Stimulated activated naive CD4-positive, alpha-beta T cell treated with Interleukin-2 at 50 U/mL for 16 hours (primary cell): ENCODE data around the gene ADCYAP1R1.

Source experiments
- DNase-seq: peaks from one replicate; lab custom pipeline; 2025; lab: John Stamatoyannopoulos, UW

Gene ADCYAP1R1

GRCh38 chr7:31051598-31052486, at the start of gene ADCYAP1R1:
Gene ADCYAP1R1 (plus strand): TSS chr7:31052308. CDS start chr7:31063265, 10,957 bp downstream.
- no peak for DNase-seq

DNA sequence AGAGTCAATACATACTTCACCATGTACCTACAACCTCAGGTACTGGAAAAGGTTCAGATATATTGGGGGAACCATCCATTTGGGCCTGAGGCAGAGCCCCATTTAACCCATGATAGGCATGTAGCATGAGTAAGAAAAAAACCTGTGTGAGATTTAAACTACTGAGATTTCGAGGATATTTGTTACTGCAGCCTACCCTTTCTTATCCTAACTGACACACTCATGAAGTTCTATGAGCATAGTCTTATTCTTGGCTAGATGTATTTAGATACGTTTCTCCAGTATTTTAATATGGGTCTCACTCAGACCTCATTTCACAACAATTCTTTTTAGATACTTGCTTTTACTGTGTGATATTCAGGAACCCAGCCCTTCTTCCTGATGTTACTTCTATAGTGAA, 49.0 kb upstream of the ADCYAP1R1 start:
- DNase-seq, result no peak

- no peak for DNase-seq
Measured at GRCh38 chr7:31003721-31004120, 48.4 kb upstream of the ADCYAP1R1 start.

- no peak for DNase-seq
Measured at GRCh38 chr7:31004393-31004792, 47.7 kb upstream of the ADCYAP1R1 start.

- no peak for DNase-seq
Measured at GRCh38 chr7:31006857-31007256, 45.3 kb upstream of the ADCYAP1R1 start.

DNA sequence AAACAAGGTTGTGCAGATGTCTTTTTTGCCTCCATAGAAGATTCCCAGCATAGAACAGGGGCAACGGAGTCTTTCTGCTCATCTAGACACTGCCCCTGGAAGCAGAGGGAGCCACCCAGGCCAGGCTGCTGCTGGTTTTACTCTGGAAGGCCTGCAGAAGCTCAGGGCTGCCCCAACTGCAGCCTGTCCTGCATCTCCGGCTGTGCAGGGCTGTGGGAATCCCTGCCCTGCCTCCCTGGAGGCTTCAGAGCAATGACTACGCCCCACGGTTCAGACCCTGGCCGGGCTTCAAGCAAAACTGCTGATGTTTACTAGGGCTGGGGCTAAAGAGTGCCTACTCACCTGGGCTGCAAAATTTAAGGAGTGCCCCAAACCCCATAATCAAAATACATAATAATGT, 44.5 kb upstream of the ADCYAP1R1 start:
- no peak for DNase-seq

DNA sequence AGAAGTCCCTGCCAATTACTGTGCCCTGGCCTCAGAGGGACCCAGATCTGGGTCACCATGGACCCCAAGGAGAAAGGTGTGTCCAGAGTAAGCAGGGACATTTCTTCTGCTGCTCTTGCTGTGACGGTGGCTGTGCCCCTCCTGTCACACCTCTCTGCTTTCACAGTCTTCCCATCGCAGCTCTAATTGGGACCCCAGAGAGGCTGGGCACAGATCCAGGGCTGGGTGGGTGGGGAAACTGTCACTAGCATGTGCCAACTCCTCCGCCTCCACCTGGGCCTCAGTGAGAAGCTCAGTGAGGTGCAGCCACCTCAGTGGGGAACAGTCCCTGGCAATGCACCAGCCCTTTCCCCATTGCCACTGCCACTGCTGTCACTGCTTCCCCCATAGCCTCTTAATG, 37.3 kb upstream of the ADCYAP1R1 start:
- DNase-seq, result no peak

- no peak for DNase-seq
Measured at GRCh38 chr7:31017032-31017675, 35.0 kb upstream of the ADCYAP1R1 start.

DNA sequence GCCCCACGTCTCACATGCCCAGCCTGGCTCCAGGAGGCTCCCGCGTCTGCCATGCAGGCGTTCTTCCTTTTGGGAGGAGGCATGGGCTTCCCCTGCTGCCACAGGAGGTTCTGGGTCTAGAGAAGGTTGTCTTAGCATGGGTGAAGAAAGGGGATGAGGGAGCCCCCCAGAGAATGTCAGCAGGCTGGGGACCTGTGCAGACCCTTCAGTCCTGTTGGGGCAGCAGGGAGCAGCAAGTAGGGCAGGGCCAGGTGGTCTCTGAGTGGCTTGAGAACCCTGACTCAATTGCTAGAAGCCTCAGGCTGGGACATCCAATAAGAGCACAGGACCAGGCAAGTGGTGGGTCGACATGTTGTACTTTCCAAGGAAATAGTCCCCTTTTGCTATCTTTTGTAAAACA, 34.4 kb upstream of the ADCYAP1R1 start:
- DNase-seq, result no peak

DNA sequence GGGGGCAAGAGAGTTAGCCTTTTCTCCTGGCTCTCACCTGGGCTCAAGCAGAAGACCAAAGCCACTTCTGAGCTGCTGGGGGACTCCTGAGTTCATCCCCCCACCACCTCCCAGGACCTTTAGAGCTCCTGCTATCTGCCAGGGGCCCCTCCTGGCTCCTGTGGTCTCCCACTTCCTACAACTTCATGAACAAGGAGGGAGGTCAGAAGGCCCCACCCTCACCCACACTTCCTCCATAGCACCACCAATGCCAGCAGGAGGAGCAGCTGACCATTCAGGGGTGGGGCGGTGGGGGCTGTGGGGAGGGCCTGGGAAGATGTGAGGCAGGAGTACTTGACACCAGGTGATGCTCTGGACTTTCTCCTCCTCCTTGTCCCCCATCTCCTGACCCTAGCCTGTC, 32.6 kb upstream of the ADCYAP1R1 start:
- DNase-seq, result no peak

- DNase-seq, result no peak
Measured at GRCh38 chr7:31020161-31020560, 31.9 kb upstream of the ADCYAP1R1 start.

DNA sequence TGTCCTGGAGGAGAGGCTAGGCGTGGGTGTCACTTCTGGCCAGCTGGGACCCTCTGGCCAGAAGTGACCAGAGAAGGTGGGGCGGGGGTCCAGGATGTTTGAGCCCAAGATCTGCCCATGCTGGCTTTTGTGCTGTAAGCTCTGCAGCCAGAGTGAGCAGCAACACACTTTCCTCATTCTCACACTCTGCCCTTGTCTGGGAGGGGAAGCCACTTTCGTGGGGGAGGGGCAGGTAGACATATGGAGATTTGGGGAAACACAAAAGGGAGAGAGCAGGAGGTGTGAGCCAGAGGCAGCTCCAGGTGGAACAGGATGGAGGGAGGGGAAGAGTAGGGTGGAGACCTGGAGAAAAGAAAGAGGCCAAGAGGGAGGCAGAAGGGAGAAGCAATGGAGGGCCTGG, 31.5 kb upstream of the ADCYAP1R1 start:
- DNase-seq, result no peak

- DNase-seq, result no peak
Measured at GRCh38 chr7:31022117-31022516, 30.0 kb upstream of the ADCYAP1R1 start.

DNA sequence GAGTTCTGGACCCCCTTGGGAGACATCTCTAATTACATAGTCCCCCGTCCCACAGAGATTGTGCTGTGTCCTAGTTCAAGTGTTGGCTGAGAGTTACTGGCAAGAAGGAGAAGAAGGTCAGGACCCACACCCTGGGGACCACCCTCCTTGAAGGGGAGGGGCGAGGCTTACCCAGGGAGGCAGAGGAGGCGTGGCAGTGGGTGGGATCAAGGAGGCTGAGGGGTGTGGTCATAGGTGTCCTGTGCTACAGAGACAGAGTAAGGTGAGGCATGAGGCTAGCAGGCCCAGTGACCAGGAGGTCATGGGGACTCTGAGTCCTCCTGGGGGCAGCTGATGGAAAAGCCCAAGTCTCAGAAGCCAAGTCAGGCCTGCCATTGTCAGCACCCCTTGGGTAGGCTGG, 29.4 kb upstream of the ADCYAP1R1 start:
- no peak for DNase-seq

- no peak for DNase-seq
Measured at GRCh38 chr7:31023877-31024276, 28.2 kb upstream of the ADCYAP1R1 start.

GRCh38 chr7:31027161-31027965, 24.7 kb upstream of the ADCYAP1R1 start:
- DNase-seq, result no peak

DNA sequence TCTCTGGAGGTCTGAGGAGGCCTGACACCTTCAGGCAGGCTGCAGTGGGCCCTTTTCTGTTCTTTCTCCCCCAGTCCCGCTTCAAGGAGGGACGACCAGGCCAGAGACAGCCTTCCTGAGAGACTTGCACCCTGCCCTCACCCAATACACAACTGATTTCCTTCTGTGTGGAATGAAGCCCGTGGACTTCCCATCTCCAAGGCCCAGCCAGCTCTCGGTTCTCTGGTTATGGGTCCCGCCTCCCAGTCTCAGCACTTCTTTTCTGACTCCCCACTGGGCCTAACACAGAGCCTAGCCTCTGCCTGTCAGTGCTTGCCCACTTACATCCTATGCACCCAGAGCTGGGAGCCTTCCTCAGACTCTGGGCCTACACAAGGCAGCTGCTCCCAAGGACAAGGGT, 24.1 kb upstream of the ADCYAP1R1 start:
- no peak for DNase-seq

DNA sequence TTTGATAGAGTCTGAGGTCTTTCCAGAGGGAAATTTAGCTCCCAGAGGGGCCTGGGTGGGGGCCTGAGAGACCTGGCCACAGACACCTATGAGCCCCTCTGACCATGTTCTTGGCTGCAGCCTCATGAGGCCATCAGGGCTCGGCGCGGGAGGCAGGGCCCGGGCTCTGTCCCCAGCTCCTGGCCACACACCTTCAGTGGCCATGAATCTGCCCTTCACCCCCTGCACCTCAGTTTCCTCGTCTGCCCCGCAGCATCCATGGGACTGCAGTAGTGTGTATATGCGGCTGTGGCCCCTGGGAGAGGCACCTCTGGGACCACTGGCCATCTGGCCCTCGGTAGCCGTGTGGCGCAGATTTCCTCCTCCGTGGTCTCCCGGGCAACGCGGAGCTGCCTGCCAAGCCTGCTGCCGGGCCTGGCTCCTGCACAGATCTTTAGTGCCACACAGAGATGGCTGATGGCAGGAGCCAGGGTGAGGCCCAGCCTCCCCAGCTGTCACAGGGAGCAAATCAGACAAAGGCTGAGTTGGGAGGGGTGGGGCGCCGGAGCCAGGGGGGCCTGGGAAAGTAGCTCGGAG, 23.6 kb upstream of the ADCYAP1R1 start:
- no peak for DNase-seq

GRCh38 chr7:31029251-31030042, 22.7 kb upstream of the ADCYAP1R1 start:
- DNase-seq, result no peak

DNA sequence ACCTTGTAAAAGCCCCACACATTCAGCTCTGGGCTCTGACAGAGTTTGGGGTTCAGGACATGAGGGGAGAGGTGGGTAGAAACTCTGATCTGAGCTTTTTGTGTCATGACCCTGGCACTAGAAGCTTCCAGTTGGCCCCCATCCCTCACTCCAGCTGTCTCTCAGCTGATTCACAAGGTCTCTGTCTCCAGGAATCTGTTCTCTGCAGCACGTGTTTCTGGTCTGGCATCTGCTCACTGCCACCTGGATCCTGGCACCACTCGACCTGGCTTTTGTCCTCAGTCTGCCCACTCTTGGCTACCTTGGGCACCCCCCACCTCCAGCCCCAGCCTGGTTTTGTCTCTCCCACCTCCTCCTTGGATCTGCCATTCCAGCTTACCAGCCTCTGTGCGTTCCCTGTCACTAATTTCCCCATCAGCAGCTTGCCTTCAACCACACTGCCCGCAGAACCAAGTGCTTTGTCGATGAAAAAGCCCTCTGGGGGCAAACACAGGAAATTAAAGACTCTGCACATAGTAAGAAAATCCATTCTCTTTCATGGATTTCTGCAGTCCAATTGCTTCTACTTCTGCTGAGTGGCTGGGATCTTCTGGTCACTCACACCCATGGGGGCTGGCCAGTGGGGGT, 18.3 kb upstream of the ADCYAP1R1 start:
- no peak for DNase-seq

- no peak for DNase-seq
Measured at GRCh38 chr7:31036924-31037323, 15.2 kb upstream of the ADCYAP1R1 start.
